HepG2 (cell line): ENCODE results near the gene PRKAR2A. TPM values are rescaled to one million over a fixed set of nuclear protein-coding genes. Genes with fewer than 3 reads are reported as not detected.

Experiments
- CBFB ChIP-seq: sonication (generic); formaldehyde crosslinking; IDR thresholded peaks from 2 replicates; pipeline ENCODE4 v1.4.0; 2020; ENCODE audit warnings: missing genetic modification reagents
- CREM ChIP-seq, 2 experiments: sonication (generic) in 1 of 2; formaldehyde crosslinking in 1 of 2; IDR thresholded peaks; 2 replicates each; pipeline versions ENCODE4 v1.4.0 to v1.6.1; 2016 to 2020; ENCODE audit warnings: antibody characterized with exemption in 1 of 2, mild to moderate bottlenecking in 1 of 2, missing genetic modification reagents in 1 of 2
- GLMP ChIP-seq: sonication (generic); formaldehyde crosslinking; IDR thresholded peaks from 2 replicates; pipeline ENCODE4 v1.9.0; 2021; ENCODE audit warnings: missing genetic modification reagents, mild to moderate bottlenecking, borderline replicate concordance
- HBP1 ChIP-seq: IDR thresholded peaks from 2 replicates; pipeline ENCODE4 v1.6.1; 2016; ENCODE audit warnings: low read depth, control low read depth
- IRF2 ChIP-seq: IDR thresholded peaks from 2 replicates; pipeline ENCODE4 v1.6.1; 2018; ENCODE audit warnings: missing genetic modification reagents, missing compliant biosample characterization
- KDM4B ChIP-seq: sonication (generic); formaldehyde crosslinking; IDR thresholded peaks from 2 replicates; pipeline ENCODE4 v1.4.0; 2020; ENCODE audit warnings: missing genetic modification reagents
- KIAA2018 ChIP-seq: sonication (generic); formaldehyde crosslinking; IDR thresholded peaks from 2 replicates; pipeline ENCODE4 v1.5.0; 2020; ENCODE audit warnings: mild to moderate bottlenecking, missing genetic modification reagents, borderline replicate concordance
- MTF1 ChIP-seq: sonication (generic); formaldehyde crosslinking; IDR thresholded peaks from 2 replicates; pipeline ENCODE4 v1.5.0; 2020; ENCODE audit warnings: missing genetic modification reagents
- NR2F2 ChIP-seq: IDR thresholded peaks from 2 replicates; pipeline ENCODE4 v1.6.1; 2012; ENCODE audit warnings: low read depth, inconsistent platforms, borderline replicate concordance
- PAF1 ChIP-seq: IDR thresholded peaks from 2 replicates; pipeline ENCODE4 v1.6.1; 2016; ENCODE audit warnings: missing genetic modification reagents, missing compliant biosample characterization
- SIN3B ChIP-seq: fragments of 150-350 bp; IDR thresholded peaks from 2 replicates; pipeline ENCODE4 v1.6.1; 2014; ENCODE audit warnings: low read length
- ZNF234 ChIP-seq: sonication (generic); formaldehyde crosslinking; conservative IDR thresholded peaks from 2 replicates; pipeline ENCODE4 v1.5.1; 2020; ENCODE audit warnings: mild to moderate bottlenecking, missing genetic modification reagents
- ZNF235 ChIP-seq: sonication (generic); formaldehyde crosslinking; IDR thresholded peaks from 2 replicates; pipeline ENCODE4 v1.8.1; 2023; ENCODE audit warnings: mild to moderate bottlenecking, missing genetic modification reagents, borderline replicate concordance
- ZNF3 ChIP-seq: IDR thresholded peaks from 2 replicates; pipeline ENCODE4 v1.7.0; 2017; ENCODE audit warnings: inconsistent platforms
- ZNF547 ChIP-seq: sonication (generic); formaldehyde crosslinking; IDR thresholded peaks from 2 replicates; pipeline ENCODE4 v1.5.1; 2020; ENCODE audit warnings: mild to moderate bottlenecking, missing genetic modification reagents
- ZNF710 ChIP-seq: sonication (generic); formaldehyde crosslinking; IDR thresholded peaks from 2 replicates; pipeline ENCODE4 v1.5.0; 2020; ENCODE audit warnings: mild to moderate bottlenecking, missing genetic modification reagents, borderline replicate concordance
- ZNF737 ChIP-seq: sonication (generic); formaldehyde crosslinking; IDR thresholded peaks from 2 replicates; pipeline ENCODE4 v1.5.0; 2020; ENCODE audit warnings: missing genetic modification reagents, mild to moderate bottlenecking, borderline replicate concordance
- ZNF879 ChIP-seq: sonication (generic); formaldehyde crosslinking; IDR thresholded peaks from 2 replicates; pipeline ENCODE4 v1.8.1; 2023; ENCODE audit warnings: missing genetic modification reagents
- ZSCAN29 ChIP-seq: sonication (generic); formaldehyde crosslinking; conservative IDR thresholded peaks from 2 replicates; pipeline ENCODE4 v1.4.0; 2020; ENCODE audit warnings: mild to moderate bottlenecking, missing genetic modification reagents
- polyA plus RNA-seq, 8 experiments: library from polyadenylated mRNA; depleted of rRNA in 3 of 8; stranded (reverse) in 7 of 8; unstranded in 1 of 8; fragments of >200 nt; fragmentation: Illumina TruSeq in 4 of 8; extraction: Trizol in 4 of 8; gene quantifications; 2 replicates each; pipeline versions ENCODE4 v1.2.1 to v1.2.3, GENCODE V29; 2011 to 2016; ENCODE audit warnings: low read depth in 4 of 8, missing spikeins in 1 of 8, mixed read lengths in 1 of 8; ENCODE audit not compliant: insufficient read depth in 1 of 8
- total RNA-seq, 5 experiments: library from RNA; depleted of rRNA; stranded (reverse); fragments of >200 nt; fragmentation: Illumina TruSeq; extraction: Trizol; gene quantifications; 2 replicates each; pipeline ENCODE4 v1.2.3, GENCODE V29; 2016; ENCODE audit warnings: low read depth in 1 of 5

The PRKAR2A gene
- total and polyA plus RNA-seq, 2 of the 13 experiments (the other 11 are each of a cell fraction or from before 2014, with no cell fraction given), result 11.8 to 29.2 TPM

- TF ChIP-seq ZNF547 (no peak), ZNF737 (CRISPR knock-in tag) (no peak), KIAA2018 (CRISPR knock-in tag) (no peak), ZNF235 (no peak), ZNF879 (CRISPR knock-in tag) (peak; percentile 48; the same call in 1 of the 2 replicates), SIN3B (no peak), ZNF710 (CRISPR knock-in tag) (no peak), NR2F2 (no peak), HBP1 (0 out of 2 replicates have a peak, but pooled peaks have one; percentile 44), ZNF234 (CRISPR knock-in tag) (no peak), GLMP (no peak), ZNF3 (CRISPR knock-in tag) (no peak), ZSCAN29 (CRISPR knock-in tag) (no peak), IRF2 (CRISPR knock-in tag) (no peak), CREM (IDR thresholded peaks at IDR 0.05) (no peak), CREM (CRISPR knock-in tag; IDR thresholded peaks at IDR 0.05) (no peak), MTF1 (CRISPR knock-in tag) (no peak), PAF1 (CRISPR knock-in tag) (no peak), KDM4B (CRISPR knock-in tag) (no peak), CBFB (no peak)
Measured at GRCh38 chr3:48716508-48716981, 131.1 kb downstream of the PRKAR2A start (continued).
